NCI-H128 (cell line): Measurements from ENCODE around the gene ZFR2.
"Not testable (repeated sequence)": the region's sequence is repeated elsewhere in the genome, so short reads cannot be mapped to it uniquely, and the experiment has no call there.

Experiments used
- DNase-seq: peaks from one replicate; lab custom pipeline; 2025; ENCODE audit not compliant: unreplicated experiment; lab: John Stamatoyannopoulos, UW

The ZFR2 gene

DNA sequence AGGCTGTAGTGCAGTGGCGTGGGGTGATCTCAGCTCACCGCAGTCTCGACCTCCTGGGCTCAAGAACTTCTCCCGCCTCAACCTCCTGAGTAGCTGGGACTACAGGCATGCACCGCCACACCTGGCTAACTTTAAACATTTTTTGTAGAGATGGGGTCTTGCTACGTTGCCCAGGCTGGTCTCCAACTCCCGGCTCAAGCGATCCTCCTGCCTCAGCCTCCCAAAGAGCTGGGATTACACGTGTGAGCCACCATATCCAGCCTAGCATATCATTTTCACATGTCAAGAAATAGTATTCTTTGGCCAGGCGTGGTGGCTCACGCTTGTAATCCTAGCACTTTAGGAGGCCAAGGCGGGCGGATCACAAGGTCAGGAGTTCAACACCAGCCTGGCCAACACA, 110.5 kb downstream of the ZFR2 start:
- DNase-seq, result not testable (repeated sequence)

DNA sequence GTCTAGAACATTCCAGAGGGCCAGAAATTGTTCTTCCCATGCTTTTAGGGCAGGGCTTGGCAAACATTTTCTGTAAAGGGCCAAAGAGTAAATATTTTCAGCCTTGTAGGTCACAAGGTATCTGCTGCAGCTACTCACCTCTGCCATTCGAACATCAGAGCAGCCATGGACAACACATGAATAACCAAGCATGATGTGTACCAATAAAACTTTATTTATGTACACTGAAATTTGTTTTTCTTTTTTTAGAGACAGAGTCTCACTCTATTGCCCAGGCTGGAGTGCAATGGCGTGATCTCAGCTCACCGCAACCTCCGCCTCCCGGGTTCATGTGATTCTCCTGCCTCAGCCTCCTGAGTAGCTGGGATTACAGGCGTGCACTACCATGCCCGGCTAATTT, 111.1 kb downstream of the ZFR2 start:
- DNase-seq, result not testable (repeated sequence)
